SK-N-DZ (cell line): ENCODE results near the gene DNAJB13.

Source experiments
- DNase-seq: peaks from one replicate; pipeline ENCODE4 v3.0.0-alpha.2; 2015; ENCODE audit warnings: low spot score

Gene DNAJB13

GRCh38 chr11:73999581-74000306 is 48.9 kb downstream of the DNAJB13 start:
- no peak for DNase-seq

- no peak for DNase-seq
Observed at GRCh38 chr11:74000307-74001133, 49.7 kb downstream of the DNAJB13 start.

GRCh38 chr11:74001822-74002286 is 51.0 kb downstream of the DNAJB13 start:
- DNase-seq, result no peak

- no peak for DNase-seq
Observed at GRCh38 chr11:74002832-74003231, 52.0 kb downstream of the DNAJB13 start.

GRCh38 chr11:74004046-74004695 is 53.3 kb downstream of the DNAJB13 start:
- DNase-seq, result no peak

- DNase-seq, result no peak
Observed at GRCh38 chr11:74004759-74005615, 54.2 kb downstream of the DNAJB13 start.

GRCh38 chr11:74005721-74006517 is 55.1 kb downstream of the DNAJB13 start:
- DNase-seq, result no peak

- DNase-seq, result no peak
Observed at GRCh38 chr11:74006743-74007304, 56.0 kb downstream of the DNAJB13 start.

- no peak for DNase-seq
Observed at GRCh38 chr11:74007691-74008372, 57.0 kb downstream of the DNAJB13 start.

GRCh38 chr11:74008373-74009229 is 57.8 kb downstream of the DNAJB13 start, which contains the start of gene UCP3:
Gene UCP3 (minus strand): TSS chr11:74009085. CDS start chr11:74007042, 2,043 bp downstream.
- DNase-seq, result no peak

GRCh38 chr11:74009230-74009547 is 58.4 kb downstream of the DNAJB13 start:
- no peak for DNase-seq

- no peak for DNase-seq
Observed at GRCh38 chr11:74009675-74010305, 59.0 kb downstream of the DNAJB13 start.

- no peak for DNase-seq
Observed at GRCh38 chr11:74010306-74011300, 59.8 kb downstream of the DNAJB13 start.

- no peak for DNase-seq
Observed at GRCh38 chr11:74011360-74012073, 60.7 kb downstream of the DNAJB13 start.

- no peak for DNase-seq
Observed at GRCh38 chr11:74012074-74012809, 61.4 kb downstream of the DNAJB13 start.
